Measurements from ENCODE around the gene PLA2G4B.

The PLA2G4B gene

GRCh38 chr15:41792000-41792637 is 46.5 kb upstream of the PLA2G4B start:
- DNase-seq (ENCODE audit: low read depth), result no peak
- no peak overlapping the region for H3K4me3 ChIP-seq (replicated peaks; ENCODE audit: low read depth, low read length)
- TF ChIP-seq CTCF (IDR thresholded peaks at IDR 0.05; ENCODE audit: low read length, missing control alignments), result no peak

- no peak for DNase-seq (ENCODE audit: low read depth)
- no peak overlapping the region for H3K4me3 ChIP-seq (replicated peaks; ENCODE audit: low read depth, low read length)
- no peak for TF ChIP-seq CTCF (IDR thresholded peaks at IDR 0.05; ENCODE audit: low read length, missing control alignments)
Observed at GRCh38 chr15:41794081-41794480, 44.6 kb upstream of the PLA2G4B start.

GRCh38 chr15:41795996-41796856 is 42.4 kb upstream of the PLA2G4B start:
- peak; percentile 64 for DNase-seq (ENCODE audit: low read depth)
- no peak for TF ChIP-seq CTCF (IDR thresholded peaks at IDR 0.05; ENCODE audit: low read length, missing control alignments)

GRCh38 chr15:41797201-41797944 is 41.3 kb upstream of the PLA2G4B start:
- no peak for TF ChIP-seq CTCF (IDR thresholded peaks at IDR 0.05; ENCODE audit: low read length, missing control alignments)
- H3K4me3 ChIP-seq (replicated peaks; ENCODE audit: low read depth, low read length), result no peak overlapping the region

More at GRCh38 chr15:41795996-41796856, 42.4 kb upstream of the PLA2G4B start:
- H3K4me3 ChIP-seq (replicated peaks; ENCODE audit: low read depth, low read length), result no peak overlapping the region

GRCh38 chr15:41798607-41799487 is 39.8 kb upstream of the PLA2G4B start:
- no peak overlapping the region for H3K4me3 ChIP-seq (replicated peaks; ENCODE audit: low read depth, low read length)
- TF ChIP-seq CTCF (IDR thresholded peaks at IDR 0.05; ENCODE audit: low read length, missing control alignments), result no peak
- DNase-seq (ENCODE audit: low read depth), result no peak

More at GRCh38 chr15:41797201-41797944, 41.3 kb upstream of the PLA2G4B start:
- DNase-seq (ENCODE audit: low read depth), result no peak

- no peak overlapping the region for H3K4me3 ChIP-seq (replicated peaks; ENCODE audit: low read depth, low read length)
- TF ChIP-seq CTCF (IDR thresholded peaks at IDR 0.05; ENCODE audit: low read length, missing control alignments), result no peak
- no peak for DNase-seq (ENCODE audit: low read depth)
Observed at GRCh38 chr15:41799488-41799805, 39.2 kb upstream of the PLA2G4B start.

Data from fibroblast of pulmonary artery (primary cell).